PC-9 (cell line): Measurements from ENCODE around the gene STRN3.

Experiments
- CTCF ChIP-seq: fragments of 200-600 bp; sonication (generic); conservative IDR thresholded peaks from 2 replicates; pipeline ENCODE4 v1.6.1; 2017; ENCODE audit warnings: mixed run types, antibody characterized with exemption, mild to moderate bottlenecking, moderate library complexity
- EZH2 ChIP-seq: fragments of 200-600 bp; sonication (generic); IDR thresholded peaks from 2 replicates; pipeline ENCODE4 v1.8.0; 2017; ENCODE audit warnings: antibody characterized with exemption, low read depth

- TF ChIP-seq CTCF: no peak
- no peak for TF ChIP-seq EZH2
Measured at GRCh38 chr14:30883508-30884294, 142.5 kb downstream of the STRN3 start.
